Measurements from ENCODE around the gene COL9A2. TPM values are rescaled to one million over a fixed set of nuclear protein-coding genes. Genes with fewer than 3 reads are reported as not detected.

The COL9A2 gene
- total RNA-seq, 1 experiment from 2014 or later, result 0.23 TPM

- Histone ChIP-seq H3K4me3 (ENCODE audit: low read depth, low read length) (no peak overlapping the region), H3K4me1 (no peaks in the 10 kb centered on the region), H3K36me3 (ENCODE audit: control insufficient read depth, insufficient read depth, low read length) (no peaks in the 10 kb centered on the region), H3K27me3 (replicated peaks; ENCODE audit: control insufficient read depth, insufficient read depth, low read length) (no peaks in the 10 kb centered on the region), H3K9me3 (no peaks in the 10 kb centered on the region)
- ChIA-PET POLR2A (no interaction called here), CTCF (no interaction called here)
- H3K4me3 Mint-ChIP-seq (ENCODE audit: unreplicated experiment), result no peak overlapping the region
- no peak for DNase-seq
- no peaks in the 10 kb centered on the region for H3K9me3 Mint-ChIP-seq (ENCODE audit: unreplicated experiment)
- TF ChIP-seq CTCF (IDR thresholded peaks at IDR 0.05; ENCODE audit: insufficient read depth in 1 of 2, low read depth in 1 of 2, low read length in 1 of 2, severe bottlenecking in 1 of 2, unreplicated experiment in 1 of 2), result no peak
- H3K36me3 Mint-ChIP-seq (ENCODE audit: insufficient read depth, unreplicated experiment), result no peaks in the 10 kb centered on the region
- intact Hi-C loops (cut with micrococcal nuclease; ENCODE audit: unreplicated experiment), result loop anchor here (10.0 kb wide), 2 partner anchors 55 to 235 kb away; partner anchors contain the start of gene ZMPSTE24
- H3K27ac Mint-ChIP-seq (ENCODE audit: unreplicated experiment), result no peak overlapping the region
- H3K4me1 Mint-ChIP-seq (ENCODE audit: low read depth, unreplicated experiment), result peaks cover 6% of the 10 kb centered on the region
- no TSS peak for BruUV-seq (replicated peaks)
- no peaks in the 10 kb centered on the region for H3K27me3 Mint-ChIP-seq (ENCODE audit: insufficient read depth, unreplicated experiment)
Measured at GRCh38 chr1:40309374-40310128, 7.5 kb downstream of the COL9A2 start.

GRCh38 chr1:40308036-40308727, 8.9 kb downstream of the COL9A2 start:
- Mint-ChIP-seq H3K4me3 (ENCODE audit: unreplicated experiment) (no peak overlapping the region), H3K27me3 (ENCODE audit: insufficient read depth, unreplicated experiment) (no peaks in the 10 kb centered on the region), H3K4me1 (ENCODE audit: low read depth, unreplicated experiment) (peaks cover 6% of the 10 kb centered on the region), H3K36me3 (ENCODE audit: insufficient read depth, unreplicated experiment) (no peaks in the 10 kb centered on the region), H3K27ac (ENCODE audit: unreplicated experiment) (no peak overlapping the region), H3K9me3 (ENCODE audit: unreplicated experiment) (no peaks in the 10 kb centered on the region)
- Histone ChIP-seq H3K27me3 (replicated peaks; ENCODE audit: control insufficient read depth, insufficient read depth, low read length) (no peaks in the 10 kb centered on the region), H3K36me3 (ENCODE audit: control insufficient read depth, insufficient read depth, low read length) (no peaks in the 10 kb centered on the region), H3K4me3 (ENCODE audit: low read depth, low read length) (no peak overlapping the region), H3K9me3 (no peaks in the 10 kb centered on the region), H3K4me1 (no peaks in the 10 kb centered on the region)
- no peak for TF ChIP-seq CTCF (IDR thresholded peaks at IDR 0.05; ENCODE audit: insufficient read depth in 1 of 2, low read depth in 1 of 2, low read length in 1 of 2, severe bottlenecking in 1 of 2, unreplicated experiment in 1 of 2)
- POLR2A ChIA-PET, result no interaction called here
- CTCF ChIA-PET, result no interaction called here
- intact Hi-C loops (cut with micrococcal nuclease; ENCODE audit: unreplicated experiment), result loop anchor here (10.0 kb wide), 1 partner anchor 233 kb away; no protein-coding TSS in a partner anchor
- no peak for DNase-seq
- no TSS peak for BruUV-seq (replicated peaks)

GRCh38 chr1:40307186-40307585, 9.9 kb downstream of the COL9A2 start:
- Mint-ChIP-seq H3K4me3 (ENCODE audit: unreplicated experiment) (no peak overlapping the region), H3K27ac (ENCODE audit: unreplicated experiment) (no peak overlapping the region), H3K27me3 (ENCODE audit: insufficient read depth, unreplicated experiment) (no peaks in the 10 kb centered on the region), H3K36me3 (ENCODE audit: insufficient read depth, unreplicated experiment) (no peaks in the 10 kb centered on the region), H3K4me1 (ENCODE audit: low read depth, unreplicated experiment) (peaks cover 6% of the 10 kb centered on the region), H3K9me3 (ENCODE audit: unreplicated experiment) (no peaks in the 10 kb centered on the region)
- Histone ChIP-seq H3K9me3 (no peaks in the 10 kb centered on the region), H3K36me3 (ENCODE audit: control insufficient read depth, insufficient read depth, low read length) (no peaks in the 10 kb centered on the region), H3K4me3 (ENCODE audit: low read depth, low read length) (no peak overlapping the region), H3K4me1 (no peaks in the 10 kb centered on the region), H3K27me3 (replicated peaks; ENCODE audit: control insufficient read depth, insufficient read depth, low read length) (no peaks in the 10 kb centered on the region)
- intact Hi-C loops (cut with micrococcal nuclease; ENCODE audit: unreplicated experiment), result loop anchor here (10.0 kb wide), 1 partner anchor 232 kb away; no protein-coding TSS in a partner anchor
- ChIA-PET POLR2A (no interaction called here), CTCF (interaction anchor here (0.7 kb wide), 1 partner anchor 42 kb away, joined by 3 read pairs; no protein-coding TSS in a partner anchor)
- DNase-seq, result no peak
- BruUV-seq (replicated peaks), result no TSS peak
- TF ChIP-seq CTCF (IDR thresholded peaks at IDR 0.05; ENCODE audit: insufficient read depth in 1 of 2, low read depth in 1 of 2, low read length in 1 of 2, severe bottlenecking in 1 of 2, unreplicated experiment in 1 of 2), result no peak

Data from Caco-2 (cell line).